ACHN (cell line): Measurements from ENCODE around the gene DENND1C.

Source experiments
- DNase-seq: peaks from one replicate; pipeline ENCODE4 v3.0.0-alpha.2; 2015
- in situ Hi-C: cut with HindIII; loops from 2 replicates; pipeline ENCODE4 v1.10.0; 2017; ENCODE audit warnings: low sequenced_read_pairs, low pct_ligation_motif_present, low pct_unique_long_range_greater_than_20kb

DENND1C gene

GRCh38 chr19:6484831-6485230, 3.2 kb upstream of the DENND1C start:
- in situ Hi-C loops: no loop called here
- DNase-seq: no peak

DNA sequence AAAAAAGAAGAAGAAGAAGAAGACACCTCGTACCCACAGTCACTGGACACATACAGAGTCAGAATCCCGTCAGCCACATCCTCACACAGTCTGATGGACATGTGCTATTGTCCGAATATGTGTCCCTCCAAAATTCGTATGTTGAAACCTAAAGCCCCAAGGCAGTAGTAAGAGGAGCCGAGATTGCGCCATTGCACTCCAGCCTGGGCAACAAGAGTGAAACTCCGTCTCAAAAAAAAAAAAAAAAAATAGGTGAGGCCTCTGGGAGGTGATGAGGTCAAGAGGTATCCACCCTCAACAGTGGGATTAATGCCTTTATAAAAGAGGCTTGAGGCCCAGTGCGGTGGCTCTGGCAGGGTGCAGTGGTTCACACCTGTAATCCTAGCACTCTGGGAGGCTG, 2.6 kb upstream of the DENND1C start:
- DNase-seq: no peak
- in situ Hi-C loops: no loop called here

GRCh38 chr19:6483235-6483634, 1.6 kb upstream of the DENND1C start:
- in situ Hi-C loops: no loop called here

GRCh38 chr19:6482343-6482686, 728 bp upstream of the DENND1C start:
- DNase-seq: no peak
- in situ Hi-C loops: no loop called here

More at GRCh38 chr19:6483235-6483634, 1.6 kb upstream of the DENND1C start:
- DNase-seq: no peak

DNA sequence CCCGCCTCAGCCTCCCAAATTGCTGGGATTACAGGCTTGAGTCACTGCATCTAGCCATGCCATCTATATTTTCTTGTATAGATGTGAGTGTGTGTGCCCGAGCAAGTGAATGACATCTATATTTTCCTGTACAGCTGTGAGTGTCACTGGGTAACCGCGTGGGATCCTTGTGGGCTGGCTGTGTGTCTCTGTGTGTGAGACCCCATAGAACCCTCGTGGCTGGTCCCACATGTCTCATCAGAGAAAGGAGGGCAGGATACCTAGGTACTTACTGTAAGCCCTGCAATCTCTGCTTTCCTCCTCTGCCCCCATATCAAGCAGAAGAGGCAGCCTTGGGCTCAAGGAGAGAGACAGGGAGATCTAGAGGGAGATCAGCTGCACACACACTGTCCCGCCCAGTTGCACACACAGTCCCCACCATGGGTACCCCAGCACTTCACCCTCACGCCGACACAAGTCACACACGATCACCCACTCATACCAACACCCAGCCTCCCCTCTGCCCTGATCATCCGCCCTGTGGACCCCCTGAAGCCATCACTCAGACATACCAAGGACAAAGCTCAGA, 655 bp downstream of the DENND1C start:
- DNase-seq: no peak
- in situ Hi-C loops: no loop called here

DNA sequence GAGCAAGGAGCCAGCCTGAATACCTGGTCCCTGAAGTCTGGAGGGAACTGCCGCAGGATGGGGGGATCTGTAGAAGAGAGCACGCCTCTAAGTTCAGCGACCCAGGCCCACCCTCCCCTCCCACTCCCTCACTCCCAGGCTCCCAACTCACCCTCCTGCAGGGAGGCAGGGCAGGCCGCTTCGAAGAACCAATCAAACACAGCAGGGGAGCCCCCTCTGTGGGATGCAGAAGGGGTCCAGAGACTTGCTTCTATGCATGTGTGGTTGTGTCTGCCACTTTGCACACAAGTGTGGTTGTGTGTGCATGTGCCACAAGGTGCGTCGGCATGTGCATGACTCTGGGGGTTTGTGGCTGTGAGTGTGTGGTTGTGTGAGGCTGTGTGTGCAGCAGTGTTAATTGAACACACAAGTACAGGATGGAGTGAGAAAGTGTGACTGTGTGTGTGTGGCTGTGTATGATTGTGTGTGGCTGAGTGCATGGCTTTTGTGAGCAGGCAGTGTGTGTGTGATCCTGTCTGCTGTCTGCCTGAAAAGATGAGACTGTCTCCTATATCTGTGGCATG, 1.7 kb downstream of the DENND1C start:
- DNase-seq: no peak
- in situ Hi-C loops: no loop called here

DNA sequence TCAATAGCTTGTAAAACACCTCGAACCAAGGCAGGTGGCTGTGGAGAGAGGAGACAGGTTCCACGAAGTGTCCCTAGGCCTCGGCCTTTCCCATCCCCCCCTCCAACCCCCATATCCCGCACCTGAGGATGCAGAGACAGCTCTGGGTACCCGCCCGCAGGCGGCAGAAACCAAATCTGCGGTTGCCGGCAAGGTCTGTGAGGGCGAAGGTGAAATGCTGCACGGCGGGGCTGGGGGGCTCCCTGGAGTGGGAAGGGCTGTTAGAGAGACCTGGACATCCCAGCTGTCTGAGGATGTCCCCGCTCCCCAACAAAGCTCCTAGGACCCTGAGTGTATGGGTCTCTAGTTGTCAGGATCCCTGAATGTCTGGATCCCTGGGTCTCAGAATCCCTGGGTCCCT, 2.8 kb downstream of the DENND1C start:
- DNase-seq: no peak
- in situ Hi-C loops: no loop called here

- no peak for DNase-seq
- in situ Hi-C loops: no loop called here
Observed at GRCh38 chr19:6476896-6477431, 4.6 kb downstream of the DENND1C start.

DNA sequence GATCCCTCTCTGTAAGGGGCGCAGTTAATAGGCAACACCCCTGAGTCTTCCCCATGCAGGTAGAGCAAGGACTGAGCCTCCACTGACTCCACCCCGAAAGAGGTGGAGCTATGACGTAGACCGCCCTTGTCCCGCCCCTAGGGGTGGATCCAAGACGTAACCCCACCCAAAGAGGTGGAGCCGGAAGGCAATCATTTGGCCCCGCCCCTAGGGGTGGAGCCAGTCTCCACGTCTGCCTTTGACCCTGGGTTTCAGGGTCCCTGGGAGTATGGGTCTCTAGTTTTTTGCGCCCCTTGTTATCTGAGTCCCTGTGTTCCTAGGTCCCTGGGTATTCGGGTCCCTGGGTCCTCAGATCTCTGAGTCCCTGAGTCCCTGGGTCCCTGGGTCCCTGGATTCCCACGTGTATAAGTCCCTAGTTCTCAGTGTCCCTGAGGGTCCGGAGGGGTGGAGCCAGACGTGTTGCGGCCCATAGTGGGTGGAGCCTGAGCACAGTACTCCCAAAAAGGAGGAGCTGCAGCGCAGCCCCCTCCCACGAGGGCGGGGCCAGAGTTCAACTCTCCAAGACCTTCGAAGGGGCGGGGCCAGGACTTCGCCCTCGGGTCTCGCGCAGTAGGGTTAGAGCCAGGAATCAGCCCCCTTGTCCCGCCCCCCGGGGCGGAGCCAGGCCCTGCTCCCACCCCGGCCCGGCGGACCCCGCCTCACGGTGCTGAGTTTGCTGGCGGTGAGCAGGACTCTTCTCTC, 5.3 kb downstream of the DENND1C start:
- DNase-seq: peak; percentile 82
- in situ Hi-C loops: no loop called here

DNA sequence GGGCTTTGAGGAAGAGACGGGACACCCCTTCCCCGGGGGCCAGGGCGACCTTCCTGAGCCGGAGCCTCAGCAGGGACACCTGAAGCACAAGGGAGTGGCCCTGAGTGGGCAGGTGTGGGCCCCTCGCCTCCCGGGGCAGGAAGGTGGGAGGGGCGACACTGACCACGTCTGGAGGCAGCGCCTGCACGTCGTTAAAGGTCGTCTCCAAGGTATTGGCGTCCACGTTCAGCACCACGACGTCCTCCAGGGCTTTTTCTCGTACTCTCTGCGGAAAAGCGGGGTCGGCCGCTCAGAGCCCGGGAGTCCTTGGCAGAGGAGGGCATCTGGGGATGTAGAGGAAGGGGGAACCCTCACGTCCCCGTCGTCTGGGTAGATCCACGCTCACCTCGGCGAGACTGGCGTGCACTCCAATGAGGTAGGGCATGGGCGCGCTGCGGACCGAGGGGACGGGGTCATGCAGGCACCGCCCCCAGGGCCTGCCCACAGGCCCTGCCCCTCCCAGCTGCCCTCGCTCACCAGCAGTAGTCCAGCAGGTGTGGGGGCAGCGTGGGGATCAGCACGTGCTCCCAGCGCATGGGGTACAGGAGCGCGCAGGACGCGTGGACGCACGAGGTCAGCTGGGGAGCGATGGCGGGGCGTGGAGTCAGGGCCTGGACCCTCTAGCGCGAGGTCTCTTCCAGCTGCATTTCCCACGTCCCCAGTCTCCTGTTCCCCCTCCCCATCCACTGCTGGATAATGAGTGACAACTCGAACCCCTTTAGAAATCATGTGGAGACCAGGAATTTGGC, 6.1 kb downstream of the DENND1C start:
- in situ Hi-C loops: no loop called here
- DNase-seq: no peak

DNA sequence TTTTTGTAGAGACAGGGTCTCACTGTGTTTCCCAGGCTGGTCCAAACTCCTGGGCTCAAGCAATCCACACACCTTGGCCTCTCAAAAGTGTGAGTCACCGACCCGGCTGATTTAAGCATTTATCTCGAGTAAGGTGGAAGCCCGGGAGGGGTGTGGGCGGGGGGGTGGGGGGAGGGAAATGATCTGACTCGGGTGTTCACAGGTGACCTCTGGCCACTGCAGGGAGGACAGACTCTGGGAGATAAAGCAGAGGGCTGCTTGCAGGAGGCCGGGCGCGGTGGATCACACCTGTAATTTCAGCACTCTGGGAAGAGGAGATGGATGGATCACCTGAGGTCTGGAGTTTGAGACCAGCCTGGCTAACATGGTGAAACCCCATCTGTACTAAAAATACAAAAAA, 7.9 kb downstream of the DENND1C start:
- DNase-seq: no peak
- in situ Hi-C loops: no loop called here

DNA sequence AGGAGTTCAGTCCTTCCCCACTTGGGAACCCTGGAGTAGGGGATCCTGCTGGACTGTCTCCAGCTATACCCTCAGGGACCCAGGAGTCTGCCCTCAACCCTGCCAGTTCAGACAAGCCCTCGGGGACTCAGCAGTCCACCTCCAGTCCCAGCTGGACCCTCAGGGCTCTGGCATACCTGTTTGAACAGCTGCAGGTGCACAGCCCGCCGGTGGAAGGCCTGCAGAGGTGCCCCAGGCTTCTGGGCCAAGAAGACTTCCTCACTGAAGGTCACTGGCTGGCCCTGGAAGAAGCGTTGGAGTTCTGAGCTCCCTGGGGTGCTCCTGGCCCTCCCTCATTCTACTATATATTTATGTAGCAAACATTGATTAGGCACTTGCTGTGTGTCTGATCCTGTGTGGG, 8.9 kb downstream of the DENND1C start:
- in situ Hi-C loops: no loop called here
- DNase-seq: no peak

DNA sequence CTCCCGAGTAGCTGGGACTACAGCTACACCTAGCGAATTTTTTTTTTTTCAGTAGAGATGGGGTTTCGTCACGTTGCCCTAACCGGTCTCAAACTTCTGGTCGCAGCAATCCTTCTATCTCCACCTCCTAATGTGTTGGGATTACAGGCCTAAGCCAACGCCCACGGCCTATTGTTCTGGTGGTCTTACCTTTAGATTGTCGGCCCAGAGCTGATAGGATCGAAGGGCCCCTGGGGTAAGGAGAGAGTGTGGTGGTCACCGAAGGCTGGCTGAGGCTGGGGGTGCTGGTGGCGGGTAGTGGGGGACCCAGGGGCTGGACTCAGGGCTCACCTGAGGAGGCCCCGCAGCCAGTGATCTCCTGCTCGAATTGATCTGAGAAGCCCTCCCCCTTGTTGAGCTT, 10.5 kb downstream of the DENND1C start:
- in situ Hi-C loops: no loop called here

GRCh38 chr19:6470173-6470572, 11.4 kb downstream of the DENND1C start:
- DNase-seq: no peak
- in situ Hi-C loops: no loop called here

More for the DNA sequence above, 10.5 kb downstream of the DENND1C start:
- DNase-seq: no peak

DNA sequence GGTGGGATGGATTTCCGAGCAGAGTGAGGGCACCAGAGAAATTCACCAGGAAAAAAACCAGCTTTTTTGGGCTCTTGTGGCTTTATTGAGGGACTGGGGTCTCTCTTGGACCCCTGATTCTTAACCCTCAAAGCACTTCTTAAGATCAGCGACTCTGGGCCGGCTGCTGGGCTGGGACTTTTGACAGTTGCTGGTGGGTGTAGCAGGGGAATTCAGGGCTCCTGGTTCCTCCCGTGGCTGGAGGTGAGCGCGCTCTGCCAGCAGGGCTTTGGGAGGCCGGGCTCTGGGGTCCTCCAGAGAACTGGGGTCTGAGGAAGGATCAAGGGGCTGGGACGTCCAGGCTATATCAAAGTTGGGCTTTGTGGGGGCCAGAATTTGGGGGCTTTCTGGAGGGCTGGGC, 14.2 kb downstream of the DENND1C start:
- DNase-seq: no peak
- in situ Hi-C loops: no loop called here

GRCh38 chr19:6466526-6467248, 14.9 kb downstream of the DENND1C start:
- DNase-seq: no peak
- in situ Hi-C loops: no loop called here

DNA sequence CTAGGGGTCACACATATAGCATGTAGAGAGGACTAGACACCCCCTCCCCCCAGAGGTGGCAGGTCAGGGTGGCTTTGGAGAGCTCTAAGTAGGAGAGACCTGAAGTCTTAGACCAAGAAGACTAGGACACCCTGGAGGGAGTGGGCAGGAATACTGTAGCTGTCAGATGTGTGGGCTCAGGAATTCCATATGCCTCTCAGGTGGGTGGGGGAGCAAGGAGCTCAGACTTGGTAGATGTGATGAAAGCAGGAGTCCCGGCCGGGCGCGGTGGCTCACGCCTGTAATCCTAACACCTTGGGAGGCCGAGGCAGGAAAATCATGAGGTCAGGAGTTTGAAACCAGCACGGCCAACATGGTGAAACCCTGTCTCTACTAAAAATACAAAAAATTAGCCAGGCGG, 15.9 kb downstream of the DENND1C start:
- DNase-seq: no peak
- in situ Hi-C loops: no loop called here

DNA sequence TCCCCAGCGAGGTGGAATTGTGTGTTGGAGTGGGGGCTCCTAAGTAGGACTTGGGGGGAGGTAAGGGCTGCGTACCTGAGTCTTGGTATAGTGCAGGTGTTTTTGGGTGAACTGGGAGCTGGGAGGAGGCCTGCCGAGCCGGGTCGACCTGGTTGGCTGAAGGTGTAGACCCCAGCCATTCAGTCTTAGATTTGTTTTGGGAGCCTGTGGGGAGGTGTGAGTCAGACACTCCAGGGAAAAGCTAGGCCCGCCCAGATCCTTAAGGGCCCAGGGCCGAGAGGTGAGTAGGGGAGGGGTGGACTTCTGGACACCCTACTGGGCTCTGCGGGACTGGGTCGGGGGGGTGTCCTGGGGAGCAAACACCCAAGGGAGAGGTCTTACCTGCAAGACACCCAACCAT, 16.6 kb downstream of the DENND1C start:
- in situ Hi-C loops: no loop called here
- peak; percentile 30 for DNase-seq
